KBM-7 (cell line): ENCODE measurements around the gene CNKSR3.

Experiments
- DNase-seq: peaks from one replicate; pipeline ENCODE4 v3.0.0-alpha.2; 2015
- in situ Hi-C: fragments of 300-500 bp; cut with MboI; formaldehyde crosslinking; loops from 2 replicates; pipeline ENCODE4 v1.14.3; 2020; ENCODE audit warnings: low sequenced_read_pairs, low pct_unique_long_range_greater_than_20kb, mixed read lengths

Gene CNKSR3

DNA sequence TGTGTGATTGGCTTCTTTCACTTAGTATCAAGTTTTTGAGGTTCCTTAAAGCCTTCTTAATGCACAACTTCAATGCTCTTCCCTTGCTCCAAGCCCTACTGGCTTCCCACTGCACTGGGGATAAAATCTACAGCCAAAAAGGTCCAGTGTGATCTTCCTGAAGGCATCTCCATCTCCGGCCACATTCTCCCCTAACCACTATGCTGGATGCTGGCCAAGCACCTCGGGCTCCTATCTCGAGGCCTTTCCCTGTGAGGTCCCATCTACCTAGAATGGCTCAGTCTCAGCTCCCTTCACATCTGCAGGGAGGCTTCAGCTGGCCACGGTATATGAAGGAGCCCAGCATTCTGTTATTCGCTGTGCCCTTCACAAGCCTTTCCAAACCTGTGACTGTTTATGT is 48.1 kb downstream of the CNKSR3 start:
- in situ Hi-C loops = no loop called here
- DNase-seq = no peak

- in situ Hi-C loops = no loop called here
Measured at GRCh38 chr6:154461348-154461747, 49.1 kb downstream of the CNKSR3 start.

GRCh38 chr6:154460306-154461071 is 50.0 kb downstream of the CNKSR3 start:
- DNase-seq = no peak
- in situ Hi-C loops = no loop called here

More at GRCh38 chr6:154461348-154461747, 49.1 kb downstream of the CNKSR3 start:
- DNase-seq = no peak

DNA sequence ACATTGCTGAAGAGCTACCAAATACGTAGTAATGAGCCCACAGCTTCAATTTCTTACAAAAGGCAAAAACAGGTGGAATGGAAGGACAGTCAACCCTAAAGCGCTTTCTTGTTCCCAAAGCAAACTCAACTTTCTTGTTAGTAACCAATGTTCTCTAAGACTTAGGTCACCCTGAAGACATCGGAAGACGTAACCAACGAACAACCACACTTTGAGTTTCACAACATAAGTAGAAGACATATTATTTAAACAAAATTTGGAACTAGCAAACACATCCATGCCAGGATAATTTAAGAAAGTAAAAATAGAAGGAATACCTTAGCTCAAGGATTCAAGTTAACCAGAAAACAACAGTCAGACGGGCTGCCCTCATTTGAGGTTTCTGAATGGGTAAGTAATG is 51.0 kb downstream of the CNKSR3 start:
- no peak for DNase-seq
- in situ Hi-C loops = no loop called here

DNA sequence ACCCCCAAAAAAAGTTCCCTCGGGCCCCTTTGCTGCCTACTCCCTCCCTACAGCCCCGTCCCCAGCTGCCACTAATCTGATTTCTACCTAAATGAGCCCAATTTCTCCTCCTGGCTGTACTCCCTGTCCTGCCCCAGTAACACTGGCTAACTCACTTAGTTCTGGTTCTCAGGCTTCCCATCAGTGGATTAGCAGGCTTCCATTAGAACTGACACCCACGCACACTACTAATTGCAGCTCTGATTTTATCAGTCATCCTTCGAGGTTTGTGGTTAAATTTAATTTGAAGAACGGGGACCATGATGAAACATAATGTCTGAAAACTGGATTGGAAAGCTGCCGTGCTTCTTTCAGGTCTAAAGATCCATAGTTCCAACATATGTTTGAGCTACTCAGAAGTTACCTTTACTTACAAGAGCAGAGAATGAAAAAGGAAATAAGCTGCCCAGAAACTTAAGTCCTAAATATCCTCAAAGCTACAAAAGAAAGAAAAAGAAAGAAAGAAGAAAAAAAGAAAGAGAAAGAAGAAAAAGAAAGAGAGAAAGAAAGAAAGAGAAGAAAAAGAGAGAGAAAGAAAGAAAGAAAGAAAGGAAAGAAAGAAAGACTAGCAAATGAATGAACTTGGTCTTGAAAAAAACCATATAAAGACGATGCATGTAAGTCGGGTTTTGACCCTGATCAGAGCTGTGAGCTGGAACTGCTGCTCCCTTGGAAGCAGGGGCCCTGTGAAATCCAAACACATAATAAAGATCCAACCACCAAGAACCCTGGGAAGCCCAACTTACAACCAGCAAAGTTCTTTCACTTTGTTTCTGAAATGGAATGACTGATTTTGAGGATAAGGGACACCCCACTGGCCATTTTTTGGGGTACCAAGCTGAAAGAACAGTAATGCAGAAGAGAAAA is 51.7 kb downstream of the CNKSR3 start:
- DNase-seq = no peak
- in situ Hi-C loops = no loop called here

GRCh38 chr6:154457881-154458284 is 52.6 kb downstream of the CNKSR3 start:
- in situ Hi-C loops = no loop called here
- DNase-seq = no peak

GRCh38 chr6:154457046-154457713 is 53.3 kb downstream of the CNKSR3 start:
- no peak for DNase-seq
- in situ Hi-C loops = no loop called here

GRCh38 chr6:154453329-154453728 is 57.2 kb downstream of the CNKSR3 start:
- in situ Hi-C loops = no loop called here

DNA sequence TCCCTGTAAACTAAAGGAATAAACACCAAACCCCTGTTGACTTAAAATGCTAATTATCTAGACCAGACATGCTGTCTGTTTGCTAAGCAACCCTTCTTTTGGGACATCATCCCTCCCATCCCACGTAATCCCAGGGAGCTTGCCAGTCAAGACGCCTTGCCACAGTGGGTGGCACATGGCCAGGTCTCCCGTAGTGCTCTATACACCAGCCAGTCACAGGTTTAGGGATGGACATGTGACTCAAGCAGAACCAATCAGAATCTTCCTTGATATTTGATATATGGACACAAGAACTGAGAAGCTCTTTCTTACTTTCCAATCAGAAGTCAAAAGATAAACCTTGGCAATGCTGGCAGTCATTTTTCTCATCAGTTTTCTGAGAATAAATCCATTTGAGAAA is 60.0 kb downstream of the CNKSR3 start:
- in situ Hi-C loops = no loop called here
- no peak for DNase-seq

More at GRCh38 chr6:154453329-154453728, 57.2 kb downstream of the CNKSR3 start:
- DNase-seq = no peak

DNA sequence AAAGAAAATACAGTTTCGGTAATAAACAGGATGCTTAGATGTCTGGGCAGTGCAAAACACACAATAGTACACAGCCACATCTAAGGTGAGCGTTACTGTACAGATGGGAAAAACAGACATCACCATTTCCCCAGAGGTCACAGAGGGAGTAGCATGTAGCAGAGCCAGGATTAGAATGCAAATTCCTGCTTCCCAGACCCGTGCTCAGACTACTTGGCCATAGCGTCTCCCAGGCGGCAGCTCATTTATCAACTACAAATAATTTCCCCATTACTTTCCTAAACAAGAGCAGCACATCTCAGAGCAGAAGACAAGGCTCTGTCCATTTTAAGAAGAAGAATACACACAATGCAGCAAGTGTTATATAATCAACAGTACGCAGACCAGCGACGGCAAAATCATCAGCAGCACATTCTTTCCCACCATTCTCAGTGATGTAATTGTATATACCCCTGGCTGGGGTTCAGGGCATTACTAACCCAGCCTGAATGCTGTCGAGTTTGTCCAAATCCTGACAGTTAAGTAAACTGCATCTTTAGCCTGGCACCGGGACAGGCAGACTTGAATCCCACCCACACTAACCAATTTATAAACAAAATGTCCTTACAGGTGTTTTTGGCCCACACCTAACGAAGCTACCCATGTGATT is 61.9 kb downstream of the CNKSR3 start:
- no peak for DNase-seq
- in situ Hi-C loops = no loop called here

DNA sequence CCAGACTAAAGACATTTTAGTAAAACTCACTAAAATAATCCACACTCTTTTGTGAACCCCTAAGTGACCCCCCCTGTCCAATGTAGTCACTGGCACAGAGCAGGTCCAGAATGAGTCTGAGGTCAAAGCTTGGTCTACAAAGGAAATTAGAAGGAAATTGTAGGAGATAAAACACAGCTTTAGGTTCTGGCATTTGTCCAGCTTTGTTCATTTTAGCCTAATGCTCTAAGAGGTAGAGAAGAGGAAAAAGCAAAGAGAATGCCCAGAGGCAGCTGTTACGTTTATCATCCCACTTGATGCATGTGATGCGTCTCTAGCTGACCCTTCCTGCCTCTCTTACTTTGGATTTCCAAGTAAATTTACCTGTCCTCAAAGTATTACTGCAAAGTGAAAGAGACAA is 62.5 kb downstream of the CNKSR3 start:
- DNase-seq = no peak
- in situ Hi-C loops = no loop called here

DNA sequence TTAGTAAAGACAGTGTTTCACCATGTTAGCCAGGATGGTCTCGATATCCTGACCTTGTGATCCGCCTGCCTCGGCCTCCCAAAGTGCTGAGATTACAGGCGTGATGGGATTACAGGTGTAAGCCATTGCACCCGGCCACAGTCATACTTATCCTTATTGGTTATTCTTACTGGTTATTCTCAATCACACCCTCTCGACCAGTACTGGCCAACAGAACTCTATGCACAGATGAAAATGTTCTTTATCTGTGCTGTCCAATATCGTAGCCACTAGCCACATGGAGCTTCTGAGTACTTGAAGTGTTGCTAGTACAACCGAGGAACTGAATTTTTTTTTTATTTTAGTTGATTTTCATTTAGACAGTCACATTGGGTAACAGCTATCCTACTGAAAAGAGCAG is 63.5 kb downstream of the CNKSR3 start:
- in situ Hi-C loops = no loop called here

DNA sequence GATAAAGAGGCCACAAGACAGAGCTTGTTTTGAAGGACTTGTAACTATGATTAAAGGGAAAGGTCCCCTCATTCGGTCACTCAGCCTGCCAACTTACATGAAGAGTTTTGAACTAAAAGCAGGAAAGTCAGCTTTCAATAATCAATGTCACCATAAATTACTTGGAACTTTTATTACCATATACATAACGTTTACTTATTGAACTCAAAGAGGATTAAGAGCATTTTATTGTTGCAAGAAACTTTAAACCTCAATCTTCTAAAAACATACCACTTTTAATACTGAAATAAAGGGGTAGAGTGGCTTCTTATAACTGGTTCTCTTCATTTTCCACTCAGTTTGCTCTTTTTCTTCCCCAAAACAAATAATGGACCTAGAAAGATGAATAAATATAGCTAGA is 65.1 kb downstream of the CNKSR3 start:
- no peak for DNase-seq
- in situ Hi-C loops = no loop called here

More for the DNA sequence above, 63.5 kb downstream of the CNKSR3 start:
- no peak for DNase-seq

GRCh38 chr6:154441995-154442310 is 68.5 kb downstream of the CNKSR3 start:
- in situ Hi-C loops = no loop called here
- no peak for DNase-seq

DNA sequence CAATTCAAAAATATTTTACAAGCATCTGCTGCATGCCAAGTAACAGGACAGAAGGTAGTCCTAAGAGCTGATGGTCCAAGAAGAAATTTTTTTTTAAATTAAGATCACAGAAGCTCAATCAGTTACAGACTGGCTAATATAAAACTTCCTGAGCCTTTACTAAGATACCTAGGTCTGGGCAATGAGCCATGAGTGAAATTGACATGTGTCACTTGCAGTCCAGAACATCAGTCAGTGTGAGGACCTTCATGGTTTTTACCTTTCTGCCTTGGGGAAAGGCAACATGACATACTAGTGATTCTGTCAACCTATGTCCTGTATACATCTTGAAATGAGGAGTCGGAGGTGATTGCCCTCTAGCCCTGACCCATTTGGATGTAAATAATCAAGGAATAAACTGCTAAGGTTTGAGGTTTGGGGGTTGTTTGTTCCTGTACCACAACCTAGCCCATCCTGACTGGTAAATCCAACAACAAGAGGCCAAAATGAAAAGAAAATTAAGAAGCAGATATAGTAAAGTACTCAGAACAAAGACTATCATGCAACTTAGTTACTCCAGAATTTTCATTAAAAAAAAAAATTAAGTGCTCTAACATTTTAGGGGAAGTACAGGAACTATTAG is 70.0 kb downstream of the CNKSR3 start:
- in situ Hi-C loops = no loop called here
- no peak for DNase-seq

DNA sequence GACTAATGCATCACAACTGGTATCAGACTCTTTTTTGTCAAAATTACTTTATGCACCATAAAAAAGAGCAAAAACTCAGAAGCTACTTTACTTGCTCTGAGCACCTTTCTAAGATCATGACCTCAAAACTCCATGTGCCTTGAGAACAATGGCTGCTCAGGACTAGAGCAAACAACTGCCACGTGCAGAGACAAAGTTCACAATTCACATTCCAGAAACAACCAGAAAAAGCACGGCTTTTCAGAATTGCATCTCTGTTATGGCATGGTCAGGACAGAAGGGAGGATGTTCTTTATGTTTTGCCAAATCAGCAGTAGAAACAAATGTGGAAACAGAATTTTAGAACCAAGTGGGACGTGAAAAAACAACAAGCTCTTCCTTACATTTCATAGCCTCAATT is 70.5 kb downstream of the CNKSR3 start:
- in situ Hi-C loops = no loop called here
- DNase-seq = no peak

DNA sequence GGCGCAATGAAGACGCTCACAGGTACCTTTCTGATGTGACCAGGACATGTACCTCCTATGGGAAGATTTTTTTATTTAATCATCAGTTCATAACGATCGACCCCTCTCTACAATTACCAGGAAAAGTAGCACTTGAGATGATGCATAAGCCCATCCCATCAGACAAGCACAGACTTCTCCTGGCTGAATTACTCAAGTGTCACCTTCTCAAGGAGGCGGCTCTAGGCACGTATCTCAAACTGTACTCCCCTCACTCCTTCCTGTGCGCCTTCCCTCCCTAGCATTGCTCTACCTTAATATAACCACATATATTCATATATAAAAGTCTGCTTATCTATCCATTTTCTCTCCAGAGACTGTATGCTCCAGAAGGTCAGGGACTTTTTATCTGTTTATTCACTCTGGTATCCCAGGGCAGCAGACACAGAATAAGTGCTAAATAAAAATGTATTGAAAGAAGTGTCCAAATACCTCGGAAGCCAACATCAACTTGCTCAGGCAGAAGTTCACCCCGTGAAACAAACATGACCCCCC is 71.5 kb downstream of the CNKSR3 start:
- in situ Hi-C loops = no loop called here
- DNase-seq = no peak

- DNase-seq = no peak
- in situ Hi-C loops = no loop called here
Measured at GRCh38 chr6:154435400-154435945, 75.0 kb downstream of the CNKSR3 start.

DNA sequence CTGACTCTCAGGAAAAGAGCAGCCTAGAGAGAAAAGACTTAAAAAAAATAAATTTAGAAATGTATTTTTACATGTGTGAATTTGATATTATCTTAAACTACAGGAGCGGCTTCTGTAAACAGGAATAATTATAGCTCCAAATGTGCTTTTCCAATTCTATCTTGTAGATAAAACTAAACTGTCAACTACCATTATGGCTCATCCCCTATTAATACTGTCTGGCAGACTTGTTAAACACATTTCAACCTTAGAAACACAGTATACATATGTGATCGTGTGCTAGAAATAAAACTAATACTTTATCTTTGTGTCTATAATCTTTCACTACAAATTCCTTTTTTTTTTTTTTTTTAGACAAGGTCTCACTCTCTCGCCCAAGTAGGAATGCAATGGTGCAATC is 75.8 kb downstream of the CNKSR3 start:
- in situ Hi-C loops = no loop called here
- no peak for DNase-seq
